A673 (cell line): ENCODE data around the gene C10orf88.

ENCODE experiments used
- EZH2 ChIP-seq: fragments of 200-600 bp; sonication (generic); IDR thresholded peaks from 2 replicates; pipeline ENCODE4 v1.6.1; 2017; ENCODE audit warnings: borderline replicate concordance, low read depth, mild to moderate bottlenecking, mixed read lengths, antibody characterized with exemption, low read length; ENCODE audit not compliant: poor library complexity, severe bottlenecking
- TF ChIP-seq, protein P1 (sequence below): fragments of 300-800, 200-600 bp; sonication (generic); conservative IDR thresholded peaks from 2 replicates; pipeline ENCODE4 v1.5.1; 2017; ENCODE audit warnings: low read depth, mild to moderate bottlenecking, antibody characterized with exemption, low read length, moderate library complexity, mixed read lengths

DNA sequence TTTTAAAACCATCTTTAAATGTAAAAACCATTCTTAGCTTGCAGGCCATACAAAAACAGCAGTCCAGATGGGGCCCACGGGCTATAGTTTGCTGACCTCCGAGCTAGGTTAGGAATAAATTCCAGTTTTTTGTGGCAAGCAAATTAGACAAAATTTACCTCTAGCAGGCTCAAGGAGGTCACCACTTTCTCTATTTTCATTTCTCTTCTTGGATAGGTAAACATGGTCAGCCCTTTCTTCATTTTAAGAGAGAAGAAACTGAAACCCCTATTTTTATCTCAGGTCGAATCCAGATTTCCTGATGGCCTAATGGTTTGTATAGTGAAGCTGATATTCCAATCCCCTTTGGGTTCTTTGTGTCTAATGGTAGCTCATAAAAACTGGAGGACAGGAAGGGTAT is 43.8 kb upstream of the C10orf88 start:
- TF ChIP-seq, protein P1, sequence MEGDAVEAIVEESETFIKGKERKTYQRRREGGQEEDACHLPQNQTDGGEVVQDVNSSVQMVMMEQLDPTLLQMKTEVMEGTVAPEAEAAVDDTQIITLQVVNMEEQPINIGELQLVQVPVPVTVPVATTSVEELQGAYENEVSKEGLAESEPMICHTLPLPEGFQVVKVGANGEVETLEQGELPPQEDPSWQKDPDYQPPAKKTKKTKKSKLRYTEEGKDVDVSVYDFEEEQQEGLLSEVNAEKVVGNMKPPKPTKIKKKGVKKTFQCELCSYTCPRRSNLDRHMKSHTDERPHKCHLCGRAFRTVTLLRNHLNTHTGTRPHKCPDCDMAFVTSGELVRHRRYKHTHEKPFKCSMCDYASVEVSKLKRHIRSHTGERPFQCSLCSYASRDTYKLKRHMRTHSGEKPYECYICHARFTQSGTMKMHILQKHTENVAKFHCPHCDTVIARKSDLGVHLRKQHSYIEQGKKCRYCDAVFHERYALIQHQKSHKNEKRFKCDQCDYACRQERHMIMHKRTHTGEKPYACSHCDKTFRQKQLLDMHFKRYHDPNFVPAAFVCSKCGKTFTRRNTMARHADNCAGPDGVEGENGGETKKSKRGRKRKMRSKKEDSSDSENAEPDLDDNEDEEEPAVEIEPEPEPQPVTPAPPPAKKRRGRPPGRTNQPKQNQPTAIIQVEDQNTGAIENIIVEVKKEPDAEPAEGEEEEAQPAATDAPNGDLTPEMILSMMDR: no peak
- TF ChIP-seq EZH2: no peak
